ENCODE data around the gene RAD54L2.
"Not testable (repeated sequence)": the region's sequence is repeated elsewhere in the genome, so short reads cannot be mapped to it uniquely, and the experiment has no call there.

- not testable (repeated sequence) for TF ChIP-seq CTCF, POLR2AphosphoS5, POLR2A (IDR thresholded peaks at IDR 0.05)
These were observed 13.6 kb upstream of the RAD54L2 start for GRCh38 chr3:51524874-51525273.

Data from breast epithelium (tissue), 3 donors.